B cell (primary cell): ENCODE data around the gene HOXA4. TPM values are rescaled to one million over a fixed set of nuclear protein-coding genes. Genes with fewer than 3 reads are reported as not detected.

Experiments
- ATAC-seq: fragments of 200-7000 bp; cut with Tn5 transposase; one replicate; pipeline ENCODE4 v1.10.0; 2021; ENCODE audit warnings: low read depth, mild to moderate bottlenecking, moderate number of reproducible peaks, moderate library complexity
- CTCF ChIA-PET: fragments of 350-600 bp; sonication (Branson Sonifier 250); formaldehyde crosslinking; loops from one replicate; lab custom pipeline; 2021; ENCODE audit warnings: antibody characterized with exemption, inconsistent platforms; lab: Charles Lee
- POLR2A ChIA-PET: fragments of 350-600 bp; sonication (Branson Sonifier 250); formaldehyde crosslinking; loops from one replicate; lab custom pipeline; 2021; ENCODE audit warnings: antibody characterized with exemption; lab: Charles Lee
- DNase-seq: peaks from one replicate; pipeline ENCODE4 v3.0.0; 2013
- H2AFZ ChIP-seq: 2 replicates; pipeline ENCODE4 v1.6.1; 2012; ENCODE audit warnings: mild to moderate bottlenecking, low read depth, low read length; ENCODE audit not compliant: insufficient read depth, poor library complexity, severe bottlenecking
- H3K27ac ChIP-seq, 2 donors: 1 replicate in 1 of 2; 2 replicates in 1 of 2; pipeline ENCODE4 v1.5.1; 2012 to 2013; ENCODE audit warnings: low read length in 2 of 2, mild to moderate bottlenecking in 2 of 2, moderate library complexity in 1 of 2
- H3K27me3 ChIP-seq, 4 experiments: fragments of 200-600 bp in 1 of 4; sonication (generic) in 1 of 4; replicated peaks in 1 of 4; 1 replicate in 2 of 4; 2 replicates in 2 of 4; pipeline versions ENCODE4 v1.6.1 to v1.7.0; 2013 to 2016; ENCODE audit warnings: low read length in 3 of 4, mild to moderate bottlenecking in 2 of 4, mixed read lengths in 1 of 4, moderate library complexity in 1 of 4; ENCODE audit not compliant: insufficient read depth in 4 of 4, control insufficient read depth in 3 of 4; ENCODE audit errors: control extremely low read depth in 1 of 4
- H3K36me3 ChIP-seq, 2 experiments: replicated peaks in 1 of 2; 1 replicate in 1 of 2; 2 replicates in 1 of 2; pipeline versions ENCODE4 v1.6.1 to v1.7.1; 2013; ENCODE audit warnings: low read length in 1 of 2; ENCODE audit not compliant: insufficient read depth in 2 of 2, control insufficient read depth in 1 of 2; ENCODE audit errors: control extremely low read depth in 1 of 2, extremely low read depth in 1 of 2
- H3K4me1 ChIP-seq, 2 donors: fragments of 200-600 bp in 1 of 2; sonication (generic) in 1 of 2; 1 replicate in 1 of 2; 2 replicates in 1 of 2; pipeline versions ENCODE4 v1.5.1 to v1.6.1; 2013 to 2017; ENCODE audit warnings: low read length in 2 of 2; ENCODE audit not compliant: control insufficient read depth in 2 of 2, insufficient read depth in 2 of 2
- H3K4me2 ChIP-seq: replicated peaks from 2 replicates; pipeline ENCODE3; 2012; ENCODE audit warnings: mild to moderate bottlenecking, low read depth, low read length; ENCODE audit not compliant: poor library complexity, severe bottlenecking
- H3K4me3 ChIP-seq, 5 experiments: fragments of 200-600 bp in 1 of 5; sonication (generic) in 1 of 5; 1 replicate in 3 of 5; 2 replicates in 2 of 5; pipeline versions ENCODE4 v1.5.1 to v1.7.0; 2011 to 2016; ENCODE audit warnings: low read length in 4 of 5, mild to moderate bottlenecking in 4 of 5, low read depth in 2 of 5, control low read depth in 1 of 5, moderate library complexity in 1 of 5; ENCODE audit not compliant: insufficient read depth in 1 of 5; ENCODE audit errors: control extremely low read depth in 1 of 5, extremely low read depth in 1 of 5
- H3K79me2 ChIP-seq: fragments of 200-600 bp; sonication (generic); one replicate; pipeline ENCODE4 v1.6.0; 2016; ENCODE audit warnings: low read length; ENCODE audit not compliant: control insufficient read depth, insufficient read depth
- H3K9ac ChIP-seq: fragments of 200-600 bp; sonication (generic); 2 replicates; pipeline ENCODE4 v1.6.1; 2017; ENCODE audit warnings: mild to moderate bottlenecking, low read length, moderate library complexity
- H3K9me3 ChIP-seq, 3 donors: one replicate each; pipeline versions ENCODE4 v1.6.1 to v1.7.1; 2013; ENCODE audit warnings: low read length in 2 of 3; ENCODE audit not compliant: control insufficient read depth in 2 of 3, insufficient read depth in 1 of 3; ENCODE audit errors: control extremely low read depth in 1 of 3
- H4K20me1 ChIP-seq: 2 replicates; pipeline ENCODE4 v1.6.0; 2012; ENCODE audit warnings: mild to moderate bottlenecking, low read length; ENCODE audit not compliant: insufficient read depth, control insufficient read depth, poor library complexity, severe bottlenecking
- H3K27ac Mint-ChIP-seq: one replicate; pipeline ENCODE4 v1.8.0; 2021; ENCODE audit warnings: mixed read lengths
- H3K27me3 Mint-ChIP-seq: one replicate; pipeline ENCODE4 v1.8.0; 2021; ENCODE audit warnings: mixed read lengths
- H3K4me1 Mint-ChIP-seq: one replicate; pipeline ENCODE4 v1.8.0; 2021; ENCODE audit warnings: mixed read lengths
- H3K4me3 Mint-ChIP-seq: one replicate; pipeline ENCODE4 v1.8.0; 2021; ENCODE audit warnings: mixed read lengths
- H3K9me3 Mint-ChIP-seq: one replicate; pipeline ENCODE4 v1.8.0; 2022; ENCODE audit warnings: mixed read lengths; ENCODE audit not compliant: insufficient read depth
- CTCF ChIP-seq: fragments of 200-600 bp; IDR thresholded peaks from one replicate; pipeline ENCODE4 v1.8.0; 2022; ENCODE audit warnings: antibody characterized with exemption, mild to moderate bottlenecking
- EZH2 ChIP-seq: IDR thresholded peaks from 2 replicates; pipeline ENCODE4 v1.6.1; 2012; ENCODE audit warnings: borderline replicate concordance, low read depth, mild to moderate bottlenecking, moderate library complexity, low read length; ENCODE audit not compliant: insufficient read depth, poor library complexity, severe bottlenecking
- WGBS: methylation state at CpG from one replicate; pipeline ENCODE4 v1.1.5; 2013; ENCODE audit warnings: missing lambda C conversion rate; ENCODE audit not compliant: insufficient coverage; 5-methylcytosine and 5-hydroxymethylcytosine counted together
- intact Hi-C: fragments of 100-400 bp; cut with micrococcal nuclease; formaldehyde crosslinking; loops from one replicate; pipeline ENCODE4 v1.10.0; 2022
- polyA plus RNA-seq: library from polyadenylated mRNA; depleted of rRNA; stranded (reverse); fragments of >200 nt; gene quantifications from 2 replicates; pipeline ENCODE4 v1.2.3, GENCODE V29; 2012
- total RNA-seq, 2 donors: library from RNA; stranded (reverse); fragments of 120-200 nt in 1 of 2; gene quantifications; 1 replicate in 1 of 2; 2 replicates in 1 of 2; pipeline versions ENCODE4 v1.2.3 to v1.2.4, GENCODE V29; 2013 to 2022

The HOXA4 gene
- total and polyA plus RNA-seq, 2 donors (not counting 1 experiment from before 2014, with no cell fraction given): 0.30 TPM; not detected in 1

DNA sequence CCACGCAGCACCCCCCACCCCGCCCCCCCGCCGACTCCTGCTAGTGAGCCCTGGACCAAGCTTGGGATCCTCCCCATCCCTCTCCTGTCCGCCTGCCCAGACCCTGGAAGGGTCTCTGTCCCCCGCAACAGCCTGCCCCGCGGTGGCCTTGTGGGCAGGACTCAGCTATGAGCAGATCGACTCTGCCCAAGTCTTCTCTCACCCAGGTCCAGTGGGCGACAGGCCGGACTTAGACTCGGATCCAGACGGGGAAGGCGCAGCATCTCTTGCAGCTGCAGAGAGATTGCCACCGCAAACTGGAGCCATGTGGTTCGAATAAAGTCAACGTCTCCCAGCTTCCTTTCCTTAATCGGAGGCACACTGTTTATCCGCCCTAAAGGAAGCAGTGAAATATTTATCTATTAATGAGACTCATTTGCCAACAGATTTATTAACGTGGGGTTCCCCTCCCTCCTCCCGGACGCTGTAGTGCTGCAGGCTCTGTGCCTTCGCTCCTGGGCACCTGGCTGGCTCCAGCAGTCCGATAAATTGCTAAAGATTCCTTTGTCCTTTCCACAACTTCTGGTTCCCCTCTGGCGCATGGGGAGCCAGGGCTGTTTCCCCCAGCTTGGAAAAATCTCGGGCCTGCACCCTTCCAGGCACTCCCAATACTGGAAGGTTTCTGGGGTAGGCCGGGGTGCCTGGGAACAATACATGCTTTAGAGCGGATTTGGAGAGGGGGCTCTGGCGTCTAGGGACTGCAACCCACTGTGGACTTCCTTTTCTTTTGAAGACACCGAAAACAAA is 26.6 kb upstream of the HOXA4 start:
- H3K9me3 Mint-ChIP-seq: no peaks in the 10 kb centered on the region
- Histone ChIP-seq H4K20me1 (peaks cover 10% of the 10 kb centered on the region), H3K4me1 (peaks cover 62 to 74% of the 10 kb centered on the region in 2 donors), H3K27me3 (peaks cover 1 to 94% (median 79%) of the 10 kb centered on the region in 4 experiments), H3K4me2 (no peak overlapping the region), H2AFZ (no peak overlapping the region), H3K36me3 (no peaks in the 10 kb centered on the region), H3K27ac (no peak overlapping the region), H3K9ac (no peak overlapping the region), H3K9me3 (peaks cover 0 to 81% (median 18%) of the 10 kb centered on the region in 3 donors), H3K79me2 (no peaks in the 10 kb centered on the region), H3K4me3 (no peak overlapping the region)
- ChIA-PET POLR2A (interaction anchor here (0.6 to 1.5 kb wide), 2 partner anchors 35 to 1301 kb away, joined by 3 to 4 read pairs; no protein-coding TSS in a partner anchor), CTCF (interaction anchor here (0.7 to 2.0 kb wide), 6 partner anchors 11 to 1303 kb away, joined by 3 to 7 read pairs (median 4); no protein-coding TSS in a partner anchor)
- H3K4me3 Mint-ChIP-seq: peak overlapping the region; percentile 23
- H3K27ac Mint-ChIP-seq: peak overlapping the region; percentile 87
- whole genome bisulfite sequencing: 9% methylated on average over 19 of the region's 30 CpGs
- intact Hi-C loops: loop anchor here (2.0 kb wide), 2 partner anchors 84 to 1300 kb away; no protein-coding TSS in a partner anchor
- H3K4me1 Mint-ChIP-seq: peaks cover 38% of the 10 kb centered on the region
- DNase-seq (peak; percentile 45), ATAC-seq (no peak)
- no peak for TF ChIP-seq EZH2
- no peak for TF ChIP-seq CTCF
- H3K27me3 Mint-ChIP-seq: peaks cover 71% of the 10 kb centered on the region

GRCh38 chr7:27156508-27156898 is 25.9 kb upstream of the HOXA4 start, which contains the start of gene HOXA7:
HOXA7 (minus strand) TSS chr7:27156675; CDS start chr7:27156545, 130 bp downstream.
- peak within 1 kb of the TSS; percentile 8 for H3K9ac ChIP-seq
- DNase-seq: peak; percentile 54
- no peaks in the 10 kb centered on the region for H3K36me3 ChIP-seq
- Mint-ChIP-seq H3K4me1 (peaks cover 44% of the 10 kb centered on the region), H3K27ac (peak within 1 kb of the TSS; percentile 87), H3K9me3 (no peaks in the 10 kb centered on the region), H3K27me3 (peaks cover 77% of the 10 kb centered on the region), H3K4me3 (peak within 1 kb of the TSS; percentile 23)
- H3K4me1 ChIP-seq: peaks cover 65 to 75% of the 10 kb centered on the region in 2 donors
- TF ChIP-seq CTCF (no peak), EZH2 (no peak)
- H4K20me1 ChIP-seq: peaks cover 10% of the 10 kb centered on the region
- no peak within 1 kb of the TSS for H3K27ac ChIP-seq
- ChIA-PET POLR2A (interaction anchor here (1.5 kb wide), 1 partner anchor 1301 kb away, joined by 3 read pairs; no protein-coding TSS in a partner anchor), CTCF (interaction anchor here (0.8 to 2.0 kb wide), 3 partner anchors 39 to 1302 kb away, joined by 4 to 7 read pairs (median 5); no protein-coding TSS in a partner anchor)
- intact Hi-C loops: loop anchor here (2.0 kb wide), 2 partner anchors 84 to 1300 kb away; no protein-coding TSS in a partner anchor
- H3K4me2 ChIP-seq: peak within 1 kb of the TSS; percentile 42
- H3K27me3 ChIP-seq: peaks cover 1 to 94% (median 80%) of the 10 kb centered on the region in 4 experiments
- ATAC-seq: no peak
- peaks cover 0 to 82% (median 18%) of the 10 kb centered on the region in 3 donors for H3K9me3 ChIP-seq
- 2% methylated on average over 27 of the region's 33 CpGs for WGBS
- H2AFZ ChIP-seq: no peak within 1 kb of the TSS
- no peaks in the 10 kb centered on the region for H3K79me2 ChIP-seq
- peak within 1 kb of the TSS in 2 of 5 experiments; percentile 8 to 15 for H3K4me3 ChIP-seq
